ENCODE results near the gene AK4. TPM values are rescaled to one million over a fixed set of nuclear protein-coding genes. Genes with fewer than 3 reads are reported as not detected.

Gene AK4
- total RNA-seq = 15.9 and 58.0 TPM in 2 replicates

DNA sequence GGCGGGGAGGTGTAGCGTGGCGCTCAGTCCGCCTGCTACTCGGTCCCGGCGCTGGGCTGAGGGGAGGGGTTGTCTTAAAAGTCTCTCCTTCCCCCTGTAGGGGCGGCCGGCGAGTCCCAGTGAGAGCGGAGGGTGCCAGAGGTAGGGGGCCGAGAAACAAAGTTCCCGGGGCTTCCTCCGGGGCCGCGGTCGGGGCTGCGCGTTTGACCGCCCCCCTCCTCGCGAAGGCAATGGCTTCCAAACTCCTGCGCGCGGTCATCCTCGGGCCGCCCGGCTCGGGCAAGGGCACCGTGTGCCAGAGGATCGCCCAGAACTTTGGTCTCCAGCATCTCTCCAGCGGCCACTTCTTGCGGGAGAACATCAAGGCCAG lies at the start of gene AK4:
Gene AK4 (plus strand): TSS at position 26 of the 370 bp plus-strand sequence. CDS start 205 bp downstream, at position 231.

Other genes starting within 250 kb of the AK4 start
- 139 and 154 TPM in 2 replicates for gene JAK1, start 181.7 kb upstream of the AK4 start, total RNA-seq
- 2.2 and 2.4 TPM in 2 replicates for gene DNAJC6, start 161.3 kb downstream of the AK4 start, total RNA-seq

Measured in endothelial cell of coronary artery (primary cell).